ENCODE results near the gene GAL.

- no peak for TF ChIP-seq EZH2 (IDR thresholded peaks at IDR 0.05; ENCODE audit: insufficient read depth, poor library complexity, severe bottlenecking)
- TF ChIP-seq EZH2phosphoT487 (IDR thresholded peaks at IDR 0.05; ENCODE audit: insufficient read depth, low read depth), result no peak
These were observed 40.8 kb upstream of the GAL start for GRCh38 chr11:68643585-68643984.
